Measurements from ENCODE around the gene MIR17HG. TPM values are rescaled to one million over a fixed set of nuclear protein-coding genes. Genes with fewer than 3 reads are reported as not detected.

MIR17HG gene
- total and polyA plus RNA-seq, 7 donors: 0.83 to 5.4 (median 3.1) TPM; not detected in 2

GRCh38 chr13:91369441-91369831, 21.9 kb downstream of the MIR17HG start:
- no peaks in the 10 kb centered on the region for H3K36me3 ChIP-seq
- no peak for TF ChIP-seq POLR2A (IDR thresholded peaks at IDR 0.05)
- TF ChIP-seq CTCF (IDR thresholded peaks at IDR 0.05): no peak
- no peak for TF ChIP-seq POLR2AphosphoS5 (IDR thresholded peaks at IDR 0.05)
- TF ChIP-seq EP300 (IDR thresholded peaks at IDR 0.05): no peak
- no peak overlapping the region for H3K27ac ChIP-seq
- WGBS, 2 donors: 46 to 57% methylated on average over 3 of the region's 3 CpGs
- H3K4me3 ChIP-seq: no peak overlapping the region
- H3K4me1 ChIP-seq: no peaks in the 10 kb centered on the region
- no peaks in the 10 kb centered on the region for H3K9me3 ChIP-seq
- no peak for DNase-seq
- intact Hi-C loops (cut with DNase I): no loop called here
- H3K27me3 ChIP-seq: no peaks in the 10 kb centered on the region

- H3K27me3 ChIP-seq: no peaks in the 10 kb centered on the region
- H3K36me3 ChIP-seq: no peaks in the 10 kb centered on the region
- no peak for DNase-seq
- H3K9me3 ChIP-seq: no peaks in the 10 kb centered on the region
- intact Hi-C loops (cut with DNase I): no loop called here
- no peak overlapping the region for H3K4me3 ChIP-seq
- TF ChIP-seq POLR2A (IDR thresholded peaks at IDR 0.05): no peak
- TF ChIP-seq EP300 (IDR thresholded peaks at IDR 0.05): no peak
- TF ChIP-seq CTCF (IDR thresholded peaks at IDR 0.05): no peak
- no peak for TF ChIP-seq POLR2AphosphoS5 (IDR thresholded peaks at IDR 0.05)
- no peaks in the 10 kb centered on the region for H3K4me1 ChIP-seq
- WGBS, 2 donors: 94 to 95% methylated on average over 2 of the region's 2 CpGs
- no peak overlapping the region for H3K27ac ChIP-seq
Observed at GRCh38 chr13:91370501-91370900, 23.0 kb downstream of the MIR17HG start.

- Histone ChIP-seq H3K27me3 (no peaks in the 10 kb centered on the region), H3K36me3 (no peaks in the 10 kb centered on the region), H3K4me3 (no peak overlapping the region), H3K27ac (no peak overlapping the region), H3K9me3 (no peaks in the 10 kb centered on the region), H3K4me1 (no peaks in the 10 kb centered on the region)
- TF ChIP-seq POLR2AphosphoS5 (IDR thresholded peaks at IDR 0.05): no peak
- TF ChIP-seq EP300 (IDR thresholded peaks at IDR 0.05): no peak
- no peak for TF ChIP-seq CTCF (IDR thresholded peaks at IDR 0.05)
- no peak for TF ChIP-seq POLR2A (IDR thresholded peaks at IDR 0.05)
- no peak for DNase-seq
- 56 to 65% methylated on average over 3 of the region's 3 CpGs for WGBS, 2 donors
- intact Hi-C loops (cut with DNase I): no loop called here
Observed at GRCh38 chr13:91372911-91373310, 25.4 kb downstream of the MIR17HG start.

- no peak for DNase-seq
- Histone ChIP-seq H3K27ac (no peak overlapping the region), H3K4me1 (no peaks in the 10 kb centered on the region), H3K4me3 (no peak overlapping the region), H3K27me3 (no peaks in the 10 kb centered on the region), H3K9me3 (no peaks in the 10 kb centered on the region), H3K36me3 (no peaks in the 10 kb centered on the region)
- 81 to 82% methylated on average over 4 of the region's 4 CpGs for WGBS, 2 donors
- TF ChIP-seq EP300 (IDR thresholded peaks at IDR 0.05) (no peak), CTCF (IDR thresholded peaks at IDR 0.05) (peak in 2 of 4 experiments; percentile 15 to 17)
- intact Hi-C loops (cut with DNase I): no loop called here
Observed at GRCh38 chr13:91375116-91375729, 27.7 kb downstream of the MIR17HG start.

- Histone ChIP-seq H3K27me3 (no peaks in the 10 kb centered on the region), H3K4me1 (no peaks in the 10 kb centered on the region), H3K9me3 (no peaks in the 10 kb centered on the region), H3K4me3 (no peak overlapping the region), H3K27ac (no peak overlapping the region), H3K36me3 (no peaks in the 10 kb centered on the region)
- TF ChIP-seq POLR2A (IDR thresholded peaks at IDR 0.05) (no peak), POLR2AphosphoS5 (IDR thresholded peaks at IDR 0.05) (no peak), CTCF (IDR thresholded peaks at IDR 0.05) (peak in 2 of 4 experiments; percentile 15 to 20), EP300 (IDR thresholded peaks at IDR 0.05) (no peak)
- DNase-seq: no peak
- intact Hi-C loops (cut with DNase I): no loop called here
Observed at GRCh38 chr13:91381371-91381770, 33.9 kb downstream of the MIR17HG start.

Data from sigmoid colon (tissue), 7 donors.